ENCODE results near the gene CCNA1.

- TF ChIP-seq POLR2A (IDR thresholded peaks at IDR 0.05; ENCODE audit: low read depth, low read length), result no peak
- no peak for TF ChIP-seq EZH2 (IDR thresholded peaks at IDR 0.05; ENCODE audit: borderline replicate concordance, control insufficient read depth, low read depth, low read length)
- no peak for TF ChIP-seq ELK1 (IDR thresholded peaks at IDR 0.05; ENCODE audit: low read depth, low read length)
- no peak for TF ChIP-seq CTCF (IDR thresholded peaks at IDR 0.05 in 2 of 3, conservative IDR thresholded peaks at IDR 0.05 in 1 of 3; ENCODE audit: control insufficient read depth in 2 of 3, extremely low read depth in 1 of 3, insufficient read depth in 1 of 3, low read depth in 3 of 3, low read length in 3 of 3)
- no peak for TF ChIP-seq ZNF274 (IDR thresholded peaks at IDR 0.05; ENCODE audit: insufficient read depth, insufficient read length)
- TF ChIP-seq RAD21 (IDR thresholded peaks at IDR 0.05; ENCODE audit: insufficient read depth, low read depth, low read length), result no peak
- TF ChIP-seq TCF3 (IDR thresholded peaks at IDR 0.05; ENCODE audit: borderline replicate concordance, insufficient read depth, low read depth, low read length), result no peak
- no peak for TF ChIP-seq CHD2 (IDR thresholded peaks at IDR 0.05; ENCODE audit: borderline replicate concordance, low read depth, low read length)
Observed at GRCh38 chr13:36480726-36481427, 48.6 kb downstream of the CCNA1 start.

All from GM12878 (cell line).